ENCODE results near the gene CZIB. TPM values are rescaled to one million over a fixed set of nuclear protein-coding genes. Genes with fewer than 3 reads are reported as not detected.

The CZIB gene
- total RNA-seq: 10 to 100 TPM; 41.4 to 71.3 (median 69.3) TPM
- 64.2 TPM for total RNA-seq (2013)
- 17.5 to 57.2 (median 33.9) reads per million in 29 experiments for total RNA-seq

GRCh38 chr1:53220171-53220961 lies at the start of gene CZIB:
TSS of gene CZIB (minus strand) at chr1:53220634. CDS start at chr1:53220575, 59 bp downstream.
- H3K4me1 ChIP-seq (ENCODE audit: control insufficient read depth in 1 of 2, extremely low read depth in 1 of 2, insufficient read depth in 2 of 2, low read length in 2 of 2): peaks cover 11 to 13% of the 10 kb centered on the region in 2 experiments
- ATAC-seq (replicated peaks in 1 of 4): peak; percentile 91 to 96 (median 92)
- peak within 1 kb of the TSS; percentile 84 to 89 for H3K4me3 ChIP-seq (ENCODE audit: control insufficient read depth in 1 of 2, extremely low read depth in 1 of 2, low read length in 1 of 2)
- Mint-ChIP-seq H3K27me3 (no peaks in the 10 kb centered on the region), H3K9me3 (no peaks in the 10 kb centered on the region), H3K27ac (peak within 1 kb of the TSS; percentile 96 to 97), H3K4me3 (peak within 1 kb of the TSS; percentile 88 to 89 (median 88)), H3K36me3 (peaks cover 10% of the 10 kb centered on the region), H3K4me1 (peaks cover 21 to 27% (median 25%) of the 10 kb centered on the region in 3 donors)
- H3K36me3 ChIP-seq (ENCODE audit: control insufficient read depth in 2 of 2, extremely low read depth in 1 of 2, insufficient read depth in 1 of 2, low read length in 1 of 2): peaks cover 14 to 28% of the 10 kb centered on the region in 2 donors
- no peaks in the 10 kb centered on the region for H3K27me3 ChIP-seq (replicated peaks in 1 of 2; ENCODE audit: control insufficient read depth in 2 of 2, extremely low read depth in 1 of 2, insufficient read depth in 2 of 2, low read length in 1 of 2)
- ChIA-PET CTCF (no interaction called here), POLR2A (no interaction called here)
- peak; percentile 75 to 92 (median 87) for DNase-seq
- H3K9me3 ChIP-seq: no peaks in the 10 kb centered on the region
- H3K27ac ChIP-seq (ENCODE audit: low read length): peak within 1 kb of the TSS; percentile 94
- under 1% methylated on average over 60 of the region's 61 CpGs for WGBS (ENCODE audit: insufficient coverage)

GRCh38 chr1:53270107-53270506 lies 49.7 kb upstream of the CZIB start:
- peaks cover 14% of the 10 kb centered on the region for H3K36me3 Mint-ChIP-seq
- DNase-seq (no peak), ATAC-seq (replicated peaks in 1 of 4) (no peak)
- Histone ChIP-seq H3K27ac (ENCODE audit: low read length) (no peak overlapping the region), H3K9me3 (no peaks in the 10 kb centered on the region), H3K36me3 (ENCODE audit: control insufficient read depth in 2 of 2, extremely low read depth in 1 of 2, insufficient read depth in 1 of 2, low read length in 1 of 2) (peaks cover under 1 to 10% of the 10 kb centered on the region in 2 donors), H3K27me3 (replicated peaks in 1 of 2; ENCODE audit: control insufficient read depth in 2 of 2, extremely low read depth in 1 of 2, insufficient read depth in 2 of 2, low read length in 1 of 2) (no peaks in the 10 kb centered on the region), H3K4me1 (ENCODE audit: control insufficient read depth in 1 of 2, extremely low read depth in 1 of 2, insufficient read depth in 2 of 2, low read length in 2 of 2) (no peaks in the 10 kb centered on the region), H3K4me3 (ENCODE audit: control insufficient read depth in 1 of 2, extremely low read depth in 1 of 2, low read length in 1 of 2) (no peak overlapping the region)
- WGBS (ENCODE audit: insufficient coverage): no CpG with 5 or more reads among the region's 1 CpG
- H3K4me1 Mint-ChIP-seq: no peaks in the 10 kb centered on the region
- CTCF ChIA-PET: no interaction called here
- no peak overlapping the region for H3K4me3 Mint-ChIP-seq
- H3K27ac Mint-ChIP-seq: no peak overlapping the region
- H3K27me3 Mint-ChIP-seq: no peaks in the 10 kb centered on the region
- H3K9me3 Mint-ChIP-seq: no peaks in the 10 kb centered on the region
- POLR2A ChIA-PET: no interaction called here

DNA sequence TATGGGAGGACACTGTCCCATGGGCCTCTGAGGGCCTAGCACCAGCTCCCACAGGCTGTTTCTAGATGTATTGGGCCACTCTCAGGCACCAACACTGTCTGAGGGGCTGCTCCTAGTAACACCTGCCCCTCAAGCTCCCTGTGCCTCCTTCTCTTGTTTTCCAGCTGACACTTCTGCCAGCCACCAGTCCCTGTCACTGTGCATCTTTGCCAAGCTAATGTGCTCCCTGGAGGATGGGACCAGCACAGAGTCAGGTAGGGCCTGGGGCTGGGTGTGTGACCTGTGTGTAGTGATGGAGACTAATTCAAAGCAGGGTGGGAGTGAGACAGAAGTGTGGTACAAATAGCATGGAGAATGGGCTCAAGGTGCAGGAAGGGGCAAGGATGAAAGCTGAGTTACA lies 47.3 kb upstream of the CZIB start:
- no peak overlapping the region for H3K4me3 Mint-ChIP-seq
- H3K36me3 Mint-ChIP-seq: peaks cover 34% of the 10 kb centered on the region
- Histone ChIP-seq H3K4me1 (ENCODE audit: control insufficient read depth in 1 of 2, extremely low read depth in 1 of 2, insufficient read depth in 2 of 2, low read length in 2 of 2) (no peaks in the 10 kb centered on the region), H3K4me3 (ENCODE audit: control insufficient read depth in 1 of 2, extremely low read depth in 1 of 2, low read length in 1 of 2) (no peak overlapping the region), H3K27me3 (replicated peaks in 1 of 2; ENCODE audit: control insufficient read depth in 2 of 2, extremely low read depth in 1 of 2, insufficient read depth in 2 of 2, low read length in 1 of 2) (no peaks in the 10 kb centered on the region), H3K36me3 (ENCODE audit: control insufficient read depth in 2 of 2, extremely low read depth in 1 of 2, insufficient read depth in 1 of 2, low read length in 1 of 2) (peaks cover 10 to 31% of the 10 kb centered on the region in 2 donors), H3K9me3 (no peaks in the 10 kb centered on the region), H3K27ac (ENCODE audit: low read length) (no peak overlapping the region)
- H3K9me3 Mint-ChIP-seq: no peaks in the 10 kb centered on the region
- no peaks in the 10 kb centered on the region for H3K4me1 Mint-ChIP-seq
- no peaks in the 10 kb centered on the region for H3K27me3 Mint-ChIP-seq
- ATAC-seq (replicated peaks in 1 of 4) (no peak), DNase-seq (no peak)
- ChIA-PET POLR2A (no interaction called here), CTCF (interaction anchor here in 1 of 2 donors (0.6 kb wide), 1 partner anchor 1987 kb away, joined by 4 read pairs; no protein-coding TSS in a partner anchor)
- no peak overlapping the region for H3K27ac Mint-ChIP-seq

DNA sequence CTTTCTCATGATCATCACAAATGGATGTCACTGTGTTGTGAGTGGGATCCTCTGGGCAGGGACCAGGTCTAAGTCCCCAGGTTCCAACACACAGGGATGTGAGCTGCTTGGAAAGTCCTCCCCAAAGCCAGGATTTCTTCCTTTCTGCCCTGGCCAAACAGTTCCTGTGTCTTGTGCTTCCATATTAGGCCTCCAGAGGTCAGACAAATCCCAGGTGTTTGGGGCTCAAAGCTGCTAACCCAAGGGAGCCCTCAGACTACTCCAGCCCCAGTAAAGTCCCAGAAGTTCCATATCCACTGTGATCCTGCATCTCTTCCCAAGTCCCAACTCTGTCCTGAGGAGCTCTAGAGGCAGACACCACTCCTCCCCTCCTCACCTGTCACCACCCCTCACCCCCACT lies 45.6 kb upstream of the CZIB start:
- Mint-ChIP-seq H3K4me1 (no peaks in the 10 kb centered on the region), H3K27me3 (no peaks in the 10 kb centered on the region), H3K36me3 (peaks cover 38% of the 10 kb centered on the region), H3K27ac (no peak overlapping the region), H3K4me3 (no peak overlapping the region), H3K9me3 (no peaks in the 10 kb centered on the region)
- H3K4me1 ChIP-seq (ENCODE audit: control insufficient read depth in 1 of 2, extremely low read depth in 1 of 2, insufficient read depth in 2 of 2, low read length in 2 of 2): no peaks in the 10 kb centered on the region
- ChIA-PET CTCF (no interaction called here), POLR2A (no interaction called here)
- no peak overlapping the region for H3K4me3 ChIP-seq (ENCODE audit: control insufficient read depth in 1 of 2, extremely low read depth in 1 of 2, low read length in 1 of 2)
- H3K9me3 ChIP-seq: no peaks in the 10 kb centered on the region
- H3K27me3 ChIP-seq (replicated peaks in 1 of 2; ENCODE audit: control insufficient read depth in 2 of 2, extremely low read depth in 1 of 2, insufficient read depth in 2 of 2, low read length in 1 of 2): no peaks in the 10 kb centered on the region
- no peak for DNase-seq
- ATAC-seq (replicated peaks in 1 of 4): no peak
- H3K36me3 ChIP-seq (ENCODE audit: control insufficient read depth in 2 of 2, extremely low read depth in 1 of 2, insufficient read depth in 1 of 2, low read length in 1 of 2): peaks cover 16 to 44% of the 10 kb centered on the region in 2 donors
- no peak overlapping the region for H3K27ac ChIP-seq (ENCODE audit: low read length)

- ATAC-seq (replicated peaks in 1 of 4) (no peak), DNase-seq (no peak)
- Mint-ChIP-seq H3K4me1 (no peaks in the 10 kb centered on the region), H3K27me3 (no peaks in the 10 kb centered on the region), H3K4me3 (no peak overlapping the region), H3K9me3 (no peaks in the 10 kb centered on the region), H3K27ac (no peak overlapping the region), H3K36me3 (peaks cover 42% of the 10 kb centered on the region)
- H3K27ac ChIP-seq (ENCODE audit: low read length): no peak overlapping the region
- no peaks in the 10 kb centered on the region for H3K27me3 ChIP-seq (replicated peaks in 1 of 2; ENCODE audit: control insufficient read depth in 2 of 2, extremely low read depth in 1 of 2, insufficient read depth in 2 of 2, low read length in 1 of 2)
- no peaks in the 10 kb centered on the region for H3K4me1 ChIP-seq (ENCODE audit: control insufficient read depth in 1 of 2, extremely low read depth in 1 of 2, insufficient read depth in 2 of 2, low read length in 2 of 2)
- ChIA-PET CTCF (no interaction called here), POLR2A (no interaction called here)
- WGBS (ENCODE audit: insufficient coverage): 100% methylated on average over 2 of the region's 4 CpGs
- no peaks in the 10 kb centered on the region for H3K9me3 ChIP-seq
- H3K36me3 ChIP-seq (ENCODE audit: control insufficient read depth in 2 of 2, extremely low read depth in 1 of 2, insufficient read depth in 1 of 2, low read length in 1 of 2): peaks cover 16 to 49% of the 10 kb centered on the region in 2 donors
- no peak overlapping the region for H3K4me3 ChIP-seq (ENCODE audit: control insufficient read depth in 1 of 2, extremely low read depth in 1 of 2, low read length in 1 of 2)
Measured at GRCh38 chr1:53265581-53265980, 45.1 kb upstream of the CZIB start.

DNA sequence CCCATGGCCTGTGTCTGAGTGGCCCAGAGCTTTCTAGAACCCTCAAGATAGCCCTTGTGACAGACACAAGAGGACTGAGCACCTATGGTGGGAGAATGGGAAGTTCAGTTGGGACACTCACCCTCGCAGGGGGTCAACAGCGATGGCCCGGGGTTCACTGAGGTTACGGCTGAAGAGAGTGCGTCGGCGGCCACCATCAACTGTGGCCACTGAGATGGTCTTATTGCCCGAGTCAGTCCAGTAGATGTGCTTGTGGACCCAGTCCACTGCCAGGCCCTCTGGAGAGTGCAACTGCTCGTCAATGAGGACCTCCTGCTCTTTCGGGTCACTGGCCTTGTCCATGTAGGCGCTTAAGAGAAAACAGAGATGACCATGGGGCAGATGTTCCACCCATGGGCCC lies 43.6 kb upstream of the CZIB start:
- peaks cover 43% of the 10 kb centered on the region for H3K36me3 Mint-ChIP-seq
- ATAC-seq (replicated peaks in 1 of 4): no peak

More for the DNA sequence above, 43.6 kb upstream of the CZIB start:
- Mint-ChIP-seq H3K27me3 (no peaks in the 10 kb centered on the region), H3K9me3 (no peaks in the 10 kb centered on the region), H3K4me1 (no peaks in the 10 kb centered on the region), H3K4me3 (no peak overlapping the region), H3K27ac (no peak overlapping the region)
- no peaks in the 10 kb centered on the region for H3K9me3 ChIP-seq
- H3K36me3 ChIP-seq (ENCODE audit: control insufficient read depth in 2 of 2, extremely low read depth in 1 of 2, insufficient read depth in 1 of 2, low read length in 1 of 2): peaks cover 19 to 51% of the 10 kb centered on the region in 2 donors
- H3K4me1 ChIP-seq (ENCODE audit: control insufficient read depth in 1 of 2, extremely low read depth in 1 of 2, insufficient read depth in 2 of 2, low read length in 2 of 2): no peaks in the 10 kb centered on the region
- H3K27me3 ChIP-seq (replicated peaks in 1 of 2; ENCODE audit: control insufficient read depth in 2 of 2, extremely low read depth in 1 of 2, insufficient read depth in 2 of 2, low read length in 1 of 2): no peaks in the 10 kb centered on the region
- CTCF ChIA-PET: no interaction called here
- H3K27ac ChIP-seq (ENCODE audit: low read length): no peak overlapping the region
- no peak overlapping the region for H3K4me3 ChIP-seq (ENCODE audit: control insufficient read depth in 1 of 2, extremely low read depth in 1 of 2, low read length in 1 of 2)
- no peak for DNase-seq
- over 99% methylated on average over 11 of the region's 11 CpGs for WGBS (ENCODE audit: insufficient coverage)
- POLR2A ChIA-PET: no interaction called here

Data from T-cell (primary cell).